Stimulated activated CD8-positive, alpha-beta memory T cell treated with anti-CD3 and anti-CD28 coated beads, Interleukin-2, amount 100 ng/mL, for 1 hour (primary cell): ENCODE data around the gene SORCS2.

Source experiments
- DNase-seq, 2 donors: peaks; one replicate each; pipeline ENCODE4 v3.0.0-alpha.2; 2020; ENCODE audit warnings: low read depth in 2 of 2

Gene SORCS2

DNA sequence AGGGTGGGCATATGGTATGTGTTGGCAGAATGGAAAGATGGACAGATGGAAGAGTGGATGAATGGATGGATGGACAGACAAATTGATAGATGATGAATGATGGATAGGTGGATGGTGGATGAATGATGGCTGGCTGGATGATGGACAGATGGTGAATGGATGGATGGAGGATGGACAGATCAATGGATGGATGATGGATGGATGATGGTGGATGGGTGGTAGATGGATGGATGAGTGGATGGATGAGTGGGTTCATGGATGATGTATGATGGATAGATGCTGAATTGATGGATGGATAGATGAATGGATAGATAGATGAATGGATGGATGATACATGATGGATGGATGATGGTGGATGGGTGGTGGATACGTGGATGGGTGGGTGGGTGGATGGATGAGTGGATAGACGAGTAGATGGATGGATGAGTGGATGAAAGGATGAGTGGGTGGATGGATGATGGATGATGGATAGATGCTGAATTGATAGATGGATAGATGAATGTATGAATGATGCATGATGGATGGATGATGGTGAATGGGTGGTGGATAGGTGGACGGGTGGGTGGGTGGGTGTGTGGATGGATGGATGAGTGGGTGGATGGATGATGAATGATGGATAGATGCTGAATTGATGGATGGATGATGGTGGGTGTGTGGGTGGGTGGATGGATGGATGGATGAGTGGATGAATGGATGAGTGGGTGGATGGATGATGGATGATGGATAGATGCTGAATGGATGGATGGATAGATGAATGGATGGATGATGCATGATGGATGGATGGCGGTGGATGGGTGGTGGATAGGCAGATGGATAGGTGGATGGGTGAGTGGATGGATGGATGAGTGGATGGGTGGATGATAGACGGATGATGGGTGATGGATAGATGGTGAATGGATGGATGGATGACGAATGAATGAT is 497.7 kb downstream of the SORCS2 start:
- no peak for DNase-seq

DNA sequence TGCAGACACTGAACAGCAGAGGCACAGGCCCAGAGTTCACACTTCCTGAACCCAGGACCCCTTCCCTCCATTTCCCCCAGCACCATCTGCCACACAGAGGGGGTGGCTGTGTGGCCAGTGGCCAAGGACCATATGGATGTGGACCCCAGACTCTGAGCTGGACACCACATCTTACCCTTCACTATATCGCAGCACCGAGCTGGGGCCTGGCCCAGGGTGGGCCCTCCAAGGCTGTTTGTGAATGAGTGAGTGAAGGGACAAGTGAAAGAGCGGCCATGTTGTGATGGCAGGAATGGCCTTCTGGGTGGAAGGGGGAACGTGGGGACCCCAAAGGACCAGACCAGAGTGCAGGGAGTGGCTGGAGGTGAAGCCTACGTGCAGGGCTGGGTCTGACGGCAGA is 498.7 kb downstream of the SORCS2 start:
- no peak for DNase-seq

DNA sequence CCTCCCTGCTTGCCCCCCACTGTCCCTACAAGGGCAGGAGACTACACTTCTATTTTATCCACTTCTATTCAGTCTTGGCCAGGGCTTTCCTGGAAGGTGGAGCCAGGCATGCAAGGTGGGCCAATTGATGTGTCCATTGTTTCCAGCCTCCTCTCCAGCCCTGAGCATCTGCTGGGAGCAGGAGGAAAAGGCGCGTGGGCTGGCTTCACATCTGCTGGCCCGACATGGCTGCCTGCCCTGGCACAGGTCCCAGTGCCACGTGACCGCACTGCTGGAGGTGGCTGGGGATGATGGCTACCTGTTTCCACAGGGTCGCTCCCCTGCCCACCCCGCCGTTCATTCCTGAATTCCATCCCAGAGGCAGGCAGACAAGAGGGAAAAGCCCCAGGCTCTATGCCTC is 499.6 kb downstream of the SORCS2 start:
- no peak for DNase-seq

DNA sequence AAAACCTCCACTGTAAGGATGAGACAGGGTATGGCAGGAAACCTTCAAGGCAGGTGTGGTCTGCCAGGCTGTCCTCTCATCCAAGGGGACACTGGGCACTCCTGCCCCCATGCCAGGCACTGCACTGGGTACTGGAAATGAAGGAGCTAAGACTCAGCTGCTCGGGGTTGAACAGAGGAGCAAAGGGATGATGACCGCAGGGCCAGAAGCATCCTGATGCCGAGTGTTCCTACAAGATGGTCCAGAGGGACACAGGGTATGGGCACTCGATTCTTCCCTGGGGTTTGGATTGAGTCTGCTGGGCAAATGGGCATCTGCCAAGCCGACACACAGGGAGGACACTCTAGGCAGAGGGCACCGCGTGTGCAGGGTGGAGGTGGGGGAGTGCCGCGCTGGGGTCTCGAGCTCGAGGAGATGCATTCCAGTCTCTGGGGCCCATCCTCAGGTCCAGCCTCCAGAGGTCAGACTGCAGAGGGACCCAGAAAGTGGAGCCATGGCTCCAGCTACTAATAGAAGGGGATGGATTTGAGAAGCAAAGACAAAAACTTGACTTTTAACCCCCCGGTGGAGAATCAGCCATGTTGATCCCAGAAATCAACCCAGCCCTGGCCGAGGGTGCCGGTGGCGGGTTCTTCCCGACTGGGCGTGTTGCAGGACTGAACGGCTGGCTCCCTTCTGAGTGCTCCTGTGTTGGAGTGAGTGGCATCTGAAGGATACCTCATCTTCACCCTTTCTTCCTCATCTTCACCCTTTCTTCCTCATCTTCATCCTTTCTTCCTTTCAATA is 500.3 kb downstream of the SORCS2 start:
- DNase-seq: no peak

DNA sequence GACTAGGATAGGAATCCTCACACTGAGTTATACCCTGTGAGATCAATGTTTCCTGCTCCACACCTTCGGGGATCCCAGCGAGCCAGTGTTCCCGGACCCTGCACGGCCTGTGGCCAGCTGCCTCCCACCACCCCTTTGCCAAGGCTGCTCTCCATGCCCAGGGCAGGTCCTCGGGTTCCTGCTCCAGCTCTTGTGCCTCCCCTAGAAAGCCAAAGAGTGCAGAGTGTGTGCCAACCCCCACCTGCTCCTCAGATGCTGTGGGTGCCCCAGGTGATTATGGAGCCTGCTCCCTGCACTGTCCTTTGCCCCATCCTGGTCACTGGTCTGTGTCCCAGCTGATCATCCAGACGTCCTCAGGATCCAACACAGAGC is 500.9 kb downstream of the SORCS2 start:
- DNase-seq: no peak

DNA sequence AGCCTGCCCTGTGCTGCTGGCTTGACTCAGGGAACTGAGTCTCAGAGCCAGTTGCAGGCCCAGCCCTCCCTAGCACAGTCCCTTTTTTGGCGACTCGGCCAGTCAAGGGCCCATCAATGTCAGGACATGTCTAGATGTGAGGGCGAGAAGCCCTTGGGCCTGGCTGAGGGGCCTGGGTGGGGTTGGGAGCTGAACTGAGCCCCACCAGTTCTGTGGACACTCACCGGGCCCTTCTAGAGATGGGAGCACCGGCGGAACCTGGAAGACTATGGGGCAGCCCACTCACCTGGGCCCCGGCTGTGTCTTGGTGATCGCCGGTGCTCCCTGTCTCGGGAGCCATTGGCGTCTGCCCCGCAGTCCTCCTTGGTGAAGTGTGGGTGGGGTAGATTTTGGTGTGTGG is 501.4 kb downstream of the SORCS2 start:
- no peak for DNase-seq

DNA sequence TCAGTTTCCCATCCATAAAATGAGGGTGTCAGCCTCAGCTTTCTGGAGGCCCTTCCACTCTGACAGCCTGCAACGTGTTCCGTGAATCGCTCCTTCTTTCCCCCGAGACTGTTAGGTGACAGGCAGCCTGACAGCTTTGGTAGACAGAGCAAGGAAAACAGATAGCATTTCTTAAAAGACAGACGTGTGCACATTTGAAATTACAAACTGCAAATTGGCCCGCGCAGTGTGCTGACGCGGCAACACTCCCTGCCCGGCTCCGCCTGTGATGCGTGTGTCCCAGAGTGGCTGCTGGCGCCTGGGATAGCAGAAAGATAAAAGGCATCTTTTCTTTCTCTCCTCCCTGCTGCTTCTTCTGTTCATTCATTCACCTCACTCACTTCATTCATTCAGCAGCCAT is 502.0 kb downstream of the SORCS2 start:
- DNase-seq: no peak

DNA sequence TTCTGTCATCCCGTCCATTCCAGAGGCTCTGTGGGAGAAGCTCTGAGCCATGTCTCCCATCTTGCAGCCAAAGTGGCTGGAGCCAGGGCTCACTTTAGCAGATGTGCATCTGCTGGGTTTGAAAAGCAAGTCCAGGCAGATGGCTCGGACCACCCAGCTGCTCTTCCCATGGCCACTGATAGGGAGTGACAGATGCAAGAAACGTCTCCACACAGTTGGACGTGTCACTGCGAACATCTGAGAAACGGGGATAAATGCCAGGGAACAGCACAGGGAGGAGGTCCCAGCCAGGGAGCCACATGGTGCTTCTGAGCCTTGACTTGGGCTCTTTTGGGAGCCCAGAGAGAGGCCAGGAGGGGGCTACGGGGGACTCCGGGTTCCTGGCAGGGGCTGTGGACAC is 505.0 kb downstream of the SORCS2 start:
- DNase-seq: no peak

DNA sequence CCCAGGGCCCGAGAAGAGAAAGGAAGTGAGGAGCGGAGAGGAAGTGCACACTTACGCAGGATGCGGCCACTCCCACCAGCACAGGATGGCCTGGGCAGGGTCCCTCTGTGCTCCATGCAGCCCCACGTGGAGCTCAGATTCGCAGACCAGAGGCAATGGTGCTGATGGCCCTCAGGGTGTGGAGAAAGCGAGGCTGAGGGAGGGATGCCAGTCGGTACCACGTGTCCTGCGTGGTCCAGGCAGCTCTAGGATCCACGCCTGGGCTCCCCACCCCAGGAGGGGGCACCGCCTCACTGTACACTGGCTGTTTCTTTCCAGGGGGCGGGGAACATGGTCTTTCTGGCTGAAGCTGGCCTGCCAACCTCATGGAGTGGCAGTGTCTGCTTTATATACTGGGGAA is 505.5 kb downstream of the SORCS2 start:
- DNase-seq: no peak

DNA sequence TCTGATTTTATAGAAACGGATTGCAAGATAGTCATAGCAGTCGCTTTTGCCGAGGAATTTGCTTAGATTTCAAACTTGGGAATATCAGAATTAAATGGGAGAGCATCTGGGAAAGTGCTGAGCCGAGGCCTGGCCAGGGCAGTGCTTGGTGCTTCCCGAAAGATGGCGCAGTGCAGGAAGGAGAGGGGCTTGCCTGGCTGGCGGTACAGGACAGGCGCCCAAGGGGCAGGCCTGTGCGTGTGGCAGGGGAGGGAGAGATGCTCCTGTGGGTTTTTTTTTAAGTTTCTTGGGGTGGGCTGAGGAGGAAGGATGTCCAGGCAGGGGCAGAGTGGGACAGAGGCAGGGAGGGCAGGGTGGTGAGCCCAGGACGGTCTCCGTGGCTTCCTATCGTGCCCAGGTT is 506.2 kb downstream of the SORCS2 start:
- DNase-seq: no peak

DNA sequence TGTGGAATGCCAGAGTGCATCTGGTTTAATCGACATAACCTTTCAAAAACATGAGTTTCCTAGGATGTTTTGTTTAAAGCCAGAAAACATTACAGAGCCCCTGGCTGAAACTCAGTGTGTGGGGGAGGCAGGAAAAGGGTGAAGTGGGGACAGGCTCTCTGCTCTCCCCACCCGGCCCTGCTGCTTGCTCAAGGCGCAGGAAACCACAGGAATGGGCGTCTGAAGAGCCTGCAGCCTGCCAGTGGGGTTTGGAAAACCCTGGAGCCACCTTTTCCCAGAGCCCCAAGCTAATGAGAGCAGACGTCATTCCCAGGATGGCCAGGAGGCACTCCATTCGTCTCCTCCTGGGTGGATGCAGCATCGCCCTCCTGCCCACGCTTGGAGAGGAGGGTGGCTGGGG is 506.7 kb downstream of the SORCS2 start:
- DNase-seq: no peak

DNA sequence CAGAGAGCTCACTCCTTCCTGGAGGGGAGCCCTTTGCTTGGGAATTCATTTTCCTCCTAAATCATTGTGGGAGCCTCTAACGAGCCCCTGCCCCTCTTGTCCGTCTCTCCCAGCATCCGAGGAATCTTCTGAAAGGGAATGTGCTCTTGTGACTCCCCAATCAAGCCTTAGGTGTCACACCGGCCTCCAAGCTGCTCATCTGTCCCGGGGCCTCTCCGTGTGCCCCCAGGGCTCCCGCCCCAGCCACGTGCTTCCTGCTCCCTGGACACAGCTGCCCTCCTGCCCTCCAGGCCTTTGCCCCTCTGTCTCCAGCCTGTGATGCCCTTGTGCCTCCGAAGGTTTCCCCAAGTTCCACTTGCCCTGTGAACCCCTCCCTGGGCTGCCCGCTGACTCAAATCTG is 507.5 kb downstream of the SORCS2 start:
- no peak for DNase-seq

DNA sequence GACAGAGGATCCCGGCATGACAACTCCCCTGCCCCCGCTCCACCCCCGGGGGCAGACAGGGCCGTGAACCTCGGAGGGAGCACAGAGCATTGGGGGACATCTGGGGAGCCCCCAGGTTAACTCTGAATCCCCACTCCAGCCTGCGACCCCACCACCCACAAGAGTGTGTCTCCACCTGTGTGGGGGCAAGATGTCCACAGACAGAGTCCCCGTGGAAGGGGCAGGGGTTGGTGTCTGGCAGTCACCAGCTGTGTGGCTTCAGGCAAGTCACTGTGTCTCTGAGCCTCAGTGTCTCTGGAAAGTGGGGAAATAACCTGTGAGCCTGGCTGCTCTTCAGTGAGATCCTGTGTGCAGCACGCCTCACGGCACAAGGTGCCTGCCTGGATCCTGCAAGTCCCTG is 508.3 kb downstream of the SORCS2 start:
- DNase-seq: no peak

DNA sequence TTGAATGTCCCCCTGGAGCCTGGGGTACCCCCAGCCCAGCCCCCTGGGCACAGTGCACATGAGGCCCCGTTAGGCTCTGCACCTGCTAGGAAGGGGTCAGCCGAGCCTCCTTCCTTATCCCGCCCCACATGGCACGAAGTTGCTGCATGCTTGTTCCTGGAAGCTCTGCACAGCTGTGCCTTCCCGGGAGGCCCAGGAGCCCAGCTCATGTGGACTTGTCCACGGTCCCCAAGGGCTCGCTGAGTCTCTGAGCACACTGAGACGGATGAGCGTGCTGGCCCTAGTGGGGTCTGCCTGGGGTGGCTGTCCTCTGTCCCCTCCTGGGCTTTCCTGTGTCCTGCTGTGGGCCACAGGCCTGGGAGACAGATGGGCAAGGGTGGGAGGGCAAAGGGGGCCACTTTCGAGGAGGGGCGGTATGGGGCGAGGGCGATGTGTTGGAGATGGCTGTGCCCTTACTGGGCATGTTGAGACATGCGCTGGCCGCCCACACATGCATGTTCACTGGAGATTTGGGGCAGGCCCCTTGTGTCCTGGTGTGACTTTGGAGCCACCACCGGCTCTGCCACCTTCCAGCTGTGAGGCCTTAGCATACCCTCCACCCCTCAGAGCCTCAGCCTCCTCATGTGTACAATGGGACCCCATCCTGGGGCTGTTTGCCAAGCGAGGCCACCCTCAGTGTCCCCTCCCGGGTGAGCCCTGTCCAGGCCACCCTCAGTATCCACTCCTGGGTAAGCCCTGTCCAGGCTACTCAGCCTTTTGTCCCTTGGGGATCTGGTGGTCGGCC is 509.7 kb downstream of the SORCS2 start:
- DNase-seq: no peak

DNA sequence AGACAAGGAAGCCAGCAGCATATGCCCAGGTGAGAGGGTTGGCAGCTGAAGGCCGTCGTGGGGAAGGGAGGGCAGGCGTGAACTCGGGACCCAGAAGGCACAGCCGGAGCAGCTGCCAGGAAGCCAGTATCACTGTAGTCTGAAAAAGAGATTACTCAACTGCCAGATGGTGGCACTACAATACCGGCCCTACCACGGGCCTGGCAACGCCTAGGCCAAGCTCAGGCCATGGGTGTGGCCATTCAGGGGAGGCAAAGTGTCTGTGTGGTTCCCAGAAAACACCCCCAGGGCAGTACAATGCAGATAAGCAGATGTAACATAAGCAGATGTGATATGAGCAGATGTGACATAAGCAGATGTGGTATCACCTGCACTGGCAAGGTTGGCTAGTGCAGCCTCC is 511.4 kb downstream of the SORCS2 start:
- DNase-seq: no peak

DNA sequence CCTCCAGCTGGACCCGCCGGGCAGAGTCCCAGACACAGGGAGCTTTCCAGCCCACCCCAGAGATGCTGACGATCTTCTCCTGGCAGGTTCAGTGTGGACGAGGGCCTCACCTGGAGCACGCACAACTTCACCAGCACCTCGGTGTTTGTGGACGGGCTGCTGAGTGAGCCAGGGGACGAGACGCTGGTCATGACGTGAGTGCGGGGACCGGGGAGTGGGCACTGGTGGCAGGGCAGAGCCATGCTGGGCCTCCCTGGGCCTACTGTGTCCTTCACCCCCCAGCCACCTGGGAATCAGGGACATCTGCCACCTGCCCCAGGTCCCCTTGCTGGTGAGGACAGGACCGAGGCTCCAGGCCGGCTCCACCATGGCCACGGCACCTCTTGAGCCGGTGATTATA is 511.8 kb downstream of the SORCS2 start:
- DNase-seq: no peak

DNA sequence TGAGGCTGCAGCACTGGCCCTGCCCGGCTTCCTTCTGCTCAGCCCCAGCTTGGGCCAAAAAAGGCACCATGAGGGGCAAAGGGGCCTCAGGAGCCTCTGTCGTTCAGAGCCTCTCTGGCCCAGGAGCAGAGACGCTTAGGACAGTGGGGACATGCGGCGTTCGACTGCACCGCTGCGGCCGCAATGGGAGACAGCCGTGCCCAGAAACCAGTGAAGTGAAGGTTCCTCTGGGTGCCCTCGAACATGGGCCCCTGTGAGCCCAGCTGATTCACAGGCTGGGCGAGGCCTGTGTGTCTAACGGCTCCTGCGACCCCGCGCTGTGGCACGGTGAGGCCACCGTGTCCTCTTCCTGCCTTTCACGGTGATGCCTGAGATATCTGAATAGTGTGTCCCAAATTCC is 512.3 kb downstream of the SORCS2 start:
- no peak for DNase-seq

DNA sequence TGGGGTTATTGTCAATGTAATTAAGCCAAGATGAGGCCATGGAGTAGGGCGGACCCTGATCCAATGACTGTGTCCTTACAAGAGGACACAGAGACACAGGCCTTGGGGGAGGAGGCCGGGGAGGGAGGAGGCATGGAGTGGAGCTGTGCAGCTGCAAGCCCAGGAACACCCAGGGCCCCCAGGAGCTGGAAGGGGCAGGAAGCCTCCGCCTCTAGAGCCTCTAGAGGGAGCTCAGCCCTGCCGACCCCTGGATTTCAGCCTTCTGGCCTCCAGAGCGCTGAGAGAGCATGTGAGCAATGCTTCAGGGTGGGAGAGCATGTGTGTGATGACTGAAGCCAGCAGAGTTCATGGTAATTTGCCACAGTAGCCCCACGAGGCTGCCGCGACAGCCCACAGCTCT is 512.7 kb downstream of the SORCS2 start:
- DNase-seq: no peak

DNA sequence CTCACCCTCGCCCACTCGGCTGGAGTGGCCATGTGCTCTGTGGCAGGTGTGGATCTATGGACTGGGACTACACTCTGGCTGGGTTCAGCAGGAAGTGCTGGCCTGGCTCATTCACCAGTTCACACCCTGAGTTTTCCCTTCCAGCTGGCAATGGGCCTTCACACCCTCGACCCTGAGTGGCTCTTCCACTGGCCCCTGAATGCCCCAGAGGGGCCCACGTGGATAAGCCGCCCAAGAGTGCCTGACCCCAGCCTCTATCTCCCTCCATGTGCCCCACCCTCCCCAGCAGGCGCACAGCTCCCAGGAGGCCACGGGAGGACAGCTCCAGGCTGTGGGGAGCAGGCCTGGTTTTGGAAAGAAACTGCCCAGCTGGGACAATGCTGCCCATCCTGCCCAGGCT is 513.3 kb downstream of the SORCS2 start:
- DNase-seq: no peak

DNA sequence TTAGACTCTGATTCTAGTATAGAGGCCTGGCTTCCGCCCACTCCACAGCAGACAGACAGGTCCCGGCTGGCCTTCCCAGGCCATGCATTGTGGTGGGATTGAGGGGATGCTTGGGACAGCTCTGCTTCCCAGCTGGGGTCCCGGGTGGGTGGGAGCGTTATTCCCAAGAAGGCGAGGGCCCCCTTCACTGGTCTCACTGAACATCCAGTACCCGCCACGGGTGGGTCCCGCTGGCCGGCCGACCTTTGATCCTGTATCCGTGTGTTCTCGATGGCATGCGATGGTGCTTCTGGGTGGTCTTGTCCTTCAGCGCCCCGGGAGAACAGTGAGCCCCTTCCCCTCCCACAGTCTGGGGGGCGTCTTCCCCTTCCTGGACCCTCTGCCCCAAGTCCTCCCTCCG is 515.9 kb downstream of the SORCS2 start:
- no peak for DNase-seq

DNA sequence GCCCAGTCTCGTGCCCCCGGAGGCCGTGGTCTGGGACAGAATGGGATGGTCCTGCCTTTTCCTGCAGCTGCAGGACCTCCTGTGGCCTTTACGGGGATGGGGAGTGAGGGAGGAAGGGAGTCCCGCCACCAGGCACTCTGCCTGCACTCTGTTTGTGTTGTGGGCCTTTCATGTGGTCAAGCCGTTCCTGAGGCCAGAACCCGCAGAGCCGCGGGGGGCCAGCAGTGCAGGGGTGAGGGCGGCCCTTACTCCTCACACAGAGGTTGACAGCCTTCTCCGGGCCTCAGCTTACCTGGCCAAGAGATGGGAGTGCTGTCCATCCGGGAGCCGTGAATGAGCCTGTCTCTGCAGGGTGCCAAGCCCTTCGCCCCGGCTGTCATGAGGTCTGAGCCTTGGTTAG is 516.6 kb downstream of the SORCS2 start:
- DNase-seq: no peak

DNA sequence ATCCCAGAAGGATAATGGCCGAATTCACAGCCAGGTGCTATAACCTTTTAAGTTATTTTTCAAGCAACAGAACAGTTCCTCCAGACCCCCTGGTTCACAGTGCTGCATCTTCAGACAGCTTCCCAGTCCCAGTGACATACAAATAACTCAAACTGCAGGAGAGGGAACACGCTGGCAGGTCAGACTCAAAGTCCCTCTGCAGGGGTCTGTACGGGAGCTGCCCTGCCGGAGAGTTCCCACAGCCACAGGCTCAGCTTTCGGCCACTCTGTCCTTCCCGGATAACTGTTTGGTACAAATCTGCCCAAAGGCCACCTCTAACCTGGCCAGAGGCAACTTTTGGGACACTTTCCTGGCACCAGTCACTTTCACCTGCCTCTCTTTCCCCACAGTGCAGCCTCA is 517.1 kb downstream of the SORCS2 start:
- DNase-seq: no peak

DNA sequence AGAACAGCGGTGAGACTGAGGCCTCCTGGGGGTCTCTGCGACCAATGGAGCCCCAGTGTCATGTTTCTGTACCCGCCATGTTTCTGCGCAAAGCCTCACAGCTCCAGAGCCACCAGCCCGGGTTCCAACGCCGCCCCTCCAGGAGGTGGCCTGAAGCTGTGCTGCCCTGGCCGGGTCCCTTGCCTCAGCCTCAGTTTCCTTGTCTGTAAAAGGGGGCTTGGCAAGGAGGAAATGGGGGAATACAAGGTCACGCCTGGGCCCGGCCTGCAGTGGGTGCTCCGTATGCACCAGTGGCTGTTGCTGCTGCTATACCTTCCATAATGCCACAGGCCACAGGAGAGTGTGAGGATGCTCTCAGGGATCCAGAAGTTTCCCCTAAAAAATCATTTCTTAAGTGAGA is 517.8 kb downstream of the SORCS2 start:
- DNase-seq: no peak
